ENCODE data around the gene SLC6A7.

Gene SLC6A7

DNA sequence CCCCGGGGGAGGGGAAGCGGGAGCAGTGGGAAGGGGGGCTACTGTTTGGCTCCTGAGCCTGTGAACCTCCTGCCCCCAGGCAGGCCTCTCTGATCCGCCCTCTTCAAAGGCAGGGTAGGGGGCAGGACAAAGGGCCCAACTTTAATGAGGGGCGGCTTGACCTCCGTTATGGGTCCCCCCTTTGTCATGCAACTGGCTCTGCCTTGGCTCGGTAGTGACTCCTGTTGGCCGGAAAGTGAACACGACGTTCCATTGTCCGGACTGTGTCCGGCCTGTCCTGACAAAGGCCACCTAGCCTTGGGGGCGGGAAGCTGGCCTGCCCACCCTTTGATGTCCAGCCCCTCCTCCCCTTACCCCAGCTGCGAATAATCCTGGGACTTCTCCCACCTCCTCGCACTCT, 22.0 kb upstream of the SLC6A7 start:
- TF ChIP-seq, protein P1, sequence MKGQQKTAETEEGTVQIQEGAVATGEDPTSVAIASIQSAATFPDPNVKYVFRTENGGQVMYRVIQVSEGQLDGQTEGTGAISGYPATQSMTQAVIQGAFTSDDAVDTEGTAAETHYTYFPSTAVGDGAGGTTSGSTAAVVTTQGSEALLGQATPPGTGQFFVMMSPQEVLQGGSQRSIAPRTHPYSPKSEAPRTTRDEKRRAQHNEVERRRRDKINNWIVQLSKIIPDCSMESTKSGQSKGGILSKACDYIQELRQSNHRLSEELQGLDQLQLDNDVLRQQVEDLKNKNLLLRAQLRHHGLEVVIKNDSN (IDR thresholded peaks at IDR 0.05): no peak
- TF ChIP-seq TCF12 (IDR thresholded peaks at IDR 0.05; ENCODE audit: low read depth) (no peak), RAD21 (IDR thresholded peaks at IDR 0.05; ENCODE audit: low read depth) (no peak), YY1 (IDR thresholded peaks at IDR 0.05; ENCODE audit: low read depth) (no peak), ZBTB7A (IDR thresholded peaks at IDR 0.05; ENCODE audit: low read depth) (no peak), FOXM1 (IDR thresholded peaks at IDR 0.05; ENCODE audit: borderline replicate concordance, low read depth) (no peak), CEBPB (IDR thresholded peaks at IDR 0.05) (no peak), NFIC (IDR thresholded peaks at IDR 0.05) (no peak), TAF1 (IDR thresholded peaks at IDR 0.05; ENCODE audit: low read depth) (no peak), REST (IDR thresholded peaks at IDR 0.05; ENCODE audit: low read depth) (no peak), MAX (IDR thresholded peaks at IDR 0.05) (no peak), TEAD4 (IDR thresholded peaks at IDR 0.05) (no peak), EGR1 (IDR thresholded peaks at IDR 0.05) (no peak), CREB1 (IDR thresholded peaks at IDR 0.05; ENCODE audit: low read depth) (no peak), EP300 (IDR thresholded peaks at IDR 0.05; ENCODE audit: borderline replicate concordance) (no peak)

GRCh38 chr5:150168864-150169263, 21.0 kb upstream of the SLC6A7 start:
- no peak for TF ChIP-seq EGR1 (IDR thresholded peaks at IDR 0.05)
- TF ChIP-seq YY1 (IDR thresholded peaks at IDR 0.05; ENCODE audit: low read depth): no peak
- TF ChIP-seq ZBTB7A (IDR thresholded peaks at IDR 0.05; ENCODE audit: low read depth): no peak
- no peak for TF ChIP-seq REST (IDR thresholded peaks at IDR 0.05; ENCODE audit: low read depth)
- TF ChIP-seq CREB1 (IDR thresholded peaks at IDR 0.05; ENCODE audit: low read depth): no peak
- no peak for TF ChIP-seq TCF12 (IDR thresholded peaks at IDR 0.05; ENCODE audit: low read depth)
- TF ChIP-seq, protein P1 (IDR thresholded peaks at IDR 0.05): no peak
- TF ChIP-seq TEAD4 (IDR thresholded peaks at IDR 0.05): no peak
- no peak for TF ChIP-seq CEBPB (IDR thresholded peaks at IDR 0.05)
- no peak for TF ChIP-seq TAF1 (IDR thresholded peaks at IDR 0.05; ENCODE audit: low read depth)

DNA sequence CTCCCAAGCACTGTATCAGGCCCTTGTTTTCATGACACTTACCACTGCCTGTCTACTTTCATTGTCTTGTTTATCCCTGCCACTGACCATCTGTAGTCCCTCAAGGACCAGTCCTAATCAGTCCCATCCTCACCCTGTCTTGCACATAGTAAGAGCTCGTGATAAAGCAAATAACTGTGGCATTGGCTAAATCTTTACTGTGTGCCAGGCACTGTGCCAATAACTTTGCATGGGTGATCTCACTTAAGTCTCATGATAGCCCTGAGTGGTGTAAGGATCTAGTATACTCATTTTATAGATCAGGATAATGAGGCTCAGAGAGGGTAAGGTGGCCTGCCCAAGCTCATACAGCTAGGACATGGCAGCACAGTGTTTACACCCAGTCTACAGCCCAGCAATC, 17.7 kb upstream of the SLC6A7 start:
- TF ChIP-seq, protein P1 (IDR thresholded peaks at IDR 0.05): no peak
- no peak for TF ChIP-seq NFIC (IDR thresholded peaks at IDR 0.05)
- no peak for TF ChIP-seq CEBPB (IDR thresholded peaks at IDR 0.05)
- no peak for TF ChIP-seq EGR1 (IDR thresholded peaks at IDR 0.05)
- no peak for TF ChIP-seq TCF12 (IDR thresholded peaks at IDR 0.05; ENCODE audit: low read depth)
- no peak for TF ChIP-seq TAF1 (IDR thresholded peaks at IDR 0.05; ENCODE audit: low read depth)
- TF ChIP-seq REST (IDR thresholded peaks at IDR 0.05; ENCODE audit: low read depth): no peak
- no peak for TF ChIP-seq TEAD4 (IDR thresholded peaks at IDR 0.05)
- TF ChIP-seq ZBTB7A (IDR thresholded peaks at IDR 0.05; ENCODE audit: low read depth): no peak
- TF ChIP-seq RAD21 (IDR thresholded peaks at IDR 0.05; ENCODE audit: low read depth): no peak
- TF ChIP-seq EP300 (IDR thresholded peaks at IDR 0.05; ENCODE audit: borderline replicate concordance): no peak
- no peak for TF ChIP-seq YY1 (IDR thresholded peaks at IDR 0.05; ENCODE audit: low read depth)
- TF ChIP-seq FOXM1 (IDR thresholded peaks at IDR 0.05; ENCODE audit: borderline replicate concordance, low read depth): no peak
- no peak for TF ChIP-seq CREB1 (IDR thresholded peaks at IDR 0.05; ENCODE audit: low read depth)
- TF ChIP-seq MAX (IDR thresholded peaks at IDR 0.05): no peak

GRCh38 chr5:150172556-150172955, 17.3 kb upstream of the SLC6A7 start:
- TF ChIP-seq TAF1 (IDR thresholded peaks at IDR 0.05; ENCODE audit: low read depth) (no peak), TCF12 (IDR thresholded peaks at IDR 0.05; ENCODE audit: low read depth) (no peak), EP300 (IDR thresholded peaks at IDR 0.05; ENCODE audit: borderline replicate concordance) (no peak), ZBTB7A (IDR thresholded peaks at IDR 0.05; ENCODE audit: low read depth) (no peak), MAX (IDR thresholded peaks at IDR 0.05) (no peak), NFIC (IDR thresholded peaks at IDR 0.05) (no peak), CREB1 (IDR thresholded peaks at IDR 0.05; ENCODE audit: low read depth) (no peak), REST (IDR thresholded peaks at IDR 0.05; ENCODE audit: low read depth) (no peak), RAD21 (IDR thresholded peaks at IDR 0.05; ENCODE audit: low read depth) (no peak), FOXM1 (IDR thresholded peaks at IDR 0.05; ENCODE audit: borderline replicate concordance, low read depth) (no peak), CEBPB (IDR thresholded peaks at IDR 0.05) (no peak), EGR1 (IDR thresholded peaks at IDR 0.05) (no peak)
- TF ChIP-seq, protein P1 (IDR thresholded peaks at IDR 0.05): no peak

Data from Ishikawa (cell line).